GM19025 (cell line): ENCODE measurements around the gene CTDP1.
"Not testable (repeated sequence)": the region's sequence is repeated elsewhere in the genome, so short reads cannot be mapped to it uniquely, and the experiment has no call there.

Experiments
- ATAC-seq: cut with Tn5 transposase; IDR thresholded peaks from one replicate; pipeline ENCODE4 v1.9.1; 2021; ENCODE audit warnings: mild to moderate bottlenecking, low read depth, moderate library complexity; ENCODE audit not compliant: unreplicated experiment

Gene CTDP1

GRCh38 chr18:79681484-79682387 lies 2.1 kb downstream of the CTDP1 start:
- ATAC-seq: no peak

GRCh38 chr18:79682481-79682880 lies 2.9 kb downstream of the CTDP1 start:
- ATAC-seq: no peak

- no peak for ATAC-seq
Observed at GRCh38 chr18:79682894-79683625, 3.5 kb downstream of the CTDP1 start.

- ATAC-seq: no peak
Observed at GRCh38 chr18:79683626-79684282, 4.2 kb downstream of the CTDP1 start.

GRCh38 chr18:79684283-79684631 lies 4.7 kb downstream of the CTDP1 start:
- ATAC-seq: no peak

- no peak for ATAC-seq
Observed at GRCh38 chr18:79684787-79685186, 5.2 kb downstream of the CTDP1 start.

GRCh38 chr18:79685281-79685680 lies 5.7 kb downstream of the CTDP1 start:
- ATAC-seq: no peak

- ATAC-seq: no peak
Observed at GRCh38 chr18:79685971-79686370, 6.4 kb downstream of the CTDP1 start.

- ATAC-seq: no peak
Observed at GRCh38 chr18:79687806-79688205, 8.2 kb downstream of the CTDP1 start.

GRCh38 chr18:79690071-79690470 lies 10.5 kb downstream of the CTDP1 start:
- ATAC-seq: no peak

- no peak for ATAC-seq
Observed at GRCh38 chr18:79690586-79691482, 11.2 kb downstream of the CTDP1 start.

- no peak for ATAC-seq
Observed at GRCh38 chr18:79692056-79692455, 12.5 kb downstream of the CTDP1 start.

GRCh38 chr18:79692886-79693285 lies 13.3 kb downstream of the CTDP1 start:
- ATAC-seq: no peak

- ATAC-seq: no peak
Observed at GRCh38 chr18:79693561-79694205, 14.1 kb downstream of the CTDP1 start.

GRCh38 chr18:79694206-79694894 lies 14.7 kb downstream of the CTDP1 start:
- not testable (repeated sequence) for ATAC-seq

- no peak for ATAC-seq
Observed at GRCh38 chr18:79694895-79695213, 15.3 kb downstream of the CTDP1 start.

GRCh38 chr18:79695269-79695668 lies 15.7 kb downstream of the CTDP1 start:
- ATAC-seq: no peak

GRCh38 chr18:79695856-79696850 lies 16.6 kb downstream of the CTDP1 start:
- ATAC-seq: no peak
